WTC11 (cell line): ENCODE results near the gene FBXL7. TPM values are rescaled to one million over a fixed set of nuclear protein-coding genes. Genes with fewer than 3 reads are reported as not detected.

Experiments
- ATAC-seq: fragments of 200-7000 bp; cut with Tn5 transposase; 2 replicates; pipeline ENCODE4 v1.10.0; 2021; ENCODE audit warnings: mild to moderate bottlenecking, moderate library complexity
- CTCF ChIA-PET: fragments of 300-600 bp; sonication (Branson Sonifier 250); formaldehyde crosslinking; loops from one replicate; lab custom pipeline; 2021; ENCODE audit warnings: antibody characterized with exemption; lab: Charles Lee
- POLR2A ChIA-PET: fragments of 350-600 bp; sonication (Branson Sonifier 250); formaldehyde crosslinking; loops from one replicate; lab custom pipeline; 2021; ENCODE audit warnings: antibody characterized with exemption; lab: Charles Lee
- DNase-seq: peaks from one replicate; pipeline ENCODE4 v3.0.0; 2021; ENCODE audit warnings: low spot score
- H3K27ac Mint-ChIP-seq: 2 replicates; pipeline ENCODE4 v1.8.0; 2021; ENCODE audit warnings: mixed read lengths
- H3K27me3 Mint-ChIP-seq: 2 replicates; pipeline ENCODE4 v1.8.0; 2021; ENCODE audit warnings: low read depth, mild to moderate bottlenecking, moderate library complexity, mixed read lengths
- H3K36me3 Mint-ChIP-seq: 2 replicates; pipeline ENCODE4 v1.8.0; 2021; ENCODE audit warnings: mixed read lengths
- H3K4me1 Mint-ChIP-seq: 2 replicates; pipeline ENCODE4 v1.8.0; 2022; ENCODE audit warnings: mixed read lengths
- H3K4me3 Mint-ChIP-seq: 2 replicates; pipeline ENCODE4 v1.8.0; 2021; ENCODE audit warnings: mild to moderate bottlenecking, moderate library complexity, mixed read lengths
- H3K9me3 Mint-ChIP-seq: 2 replicates; pipeline ENCODE4 v1.8.0; 2021; ENCODE audit warnings: mixed read lengths
- ATF2 ChIP-seq: sonication (generic); formaldehyde crosslinking; IDR thresholded peaks from 2 replicates; pipeline ENCODE4 v1.8.1; 2022; ENCODE audit warnings: low read depth, missing genetic modification reagents, borderline replicate concordance
- ATF6 ChIP-seq: sonication (generic); formaldehyde crosslinking; IDR thresholded peaks from 2 replicates; pipeline ENCODE4 v1.8.1; 2023; ENCODE audit warnings: mild to moderate bottlenecking, missing genetic modification reagents
- EMX1 ChIP-seq: fragments of 250-450 bp; sonication (Bioruptor Pico); IDR thresholded peaks from 2 replicates; pipeline ENCODE4 v1.8.0; 2021; ENCODE audit warnings: mild to moderate bottlenecking
- ERG ChIP-seq: fragments of 250-450 bp; sonication (Bioruptor Pico); IDR thresholded peaks from 2 replicates; pipeline ENCODE4 v1.8.0; 2021; ENCODE audit warnings: mild to moderate bottlenecking
- ETV6 ChIP-seq: sonication (generic); formaldehyde crosslinking; IDR thresholded peaks from 2 replicates; pipeline ENCODE4 v1.8.1; 2022; ENCODE audit warnings: mild to moderate bottlenecking, missing genetic modification reagents
- FOXJ3 ChIP-seq: sonication (generic); formaldehyde crosslinking; IDR thresholded peaks from 2 replicates; pipeline ENCODE4 v1.9.0; 2021; ENCODE audit warnings: missing genetic modification reagents, mild to moderate bottlenecking, borderline replicate concordance
- FOXP1 ChIP-seq: sonication (generic); formaldehyde crosslinking; IDR thresholded peaks from 2 replicates; pipeline ENCODE4 v1.8.0; 2022; ENCODE audit warnings: missing genetic modification reagents, mild to moderate bottlenecking, moderate library complexity, borderline replicate concordance
- GABPB1 ChIP-seq: sonication (generic); formaldehyde crosslinking; IDR thresholded peaks from 2 replicates; pipeline ENCODE4 v1.8.1; 2023; ENCODE audit warnings: mild to moderate bottlenecking, missing genetic modification reagents
- IRF2 ChIP-seq: sonication (generic); formaldehyde crosslinking; IDR thresholded peaks from 2 replicates; pipeline ENCODE4 v1.8.0; 2022; ENCODE audit warnings: low read depth, missing genetic modification reagents, borderline replicate concordance
- JAZF1 ChIP-seq: fragments of 250-450 bp; sonication (Bioruptor Pico); IDR thresholded peaks from 2 replicates; pipeline ENCODE4 v1.9.0; 2021; ENCODE audit warnings: moderate library complexity, mild to moderate bottlenecking, inconsistent platforms
- MLX ChIP-seq: sonication (generic); formaldehyde crosslinking; IDR thresholded peaks from 2 replicates; pipeline ENCODE4 v1.8.1; 2023; ENCODE audit warnings: mild to moderate bottlenecking, missing genetic modification reagents, moderate library complexity
- NFYB ChIP-seq: sonication (generic); formaldehyde crosslinking; conservative IDR thresholded peaks from 2 replicates; pipeline ENCODE4 v1.8.0; 2022; ENCODE audit warnings: low read depth, missing genetic modification reagents
- OVOL2 ChIP-seq: fragments of 250-450 bp; sonication (Bioruptor Pico); IDR thresholded peaks from 2 replicates; pipeline ENCODE4 v1.9.0; 2021; ENCODE audit warnings: mild to moderate bottlenecking, borderline replicate concordance
- PREB ChIP-seq: sonication (generic); formaldehyde crosslinking; IDR thresholded peaks from 2 replicates; pipeline ENCODE4 v1.8.1; 2022; ENCODE audit warnings: mild to moderate bottlenecking, missing genetic modification reagents, moderate library complexity, borderline replicate concordance
- TP53 ChIP-seq: sonication (generic); formaldehyde crosslinking; IDR thresholded peaks from 2 replicates; pipeline ENCODE4 v1.8.1; 2023; ENCODE audit warnings: mild to moderate bottlenecking, missing genetic modification reagents
- USF2 ChIP-seq: sonication (generic); formaldehyde crosslinking; IDR thresholded peaks from 2 replicates; pipeline ENCODE4 v1.8.1; 2023; ENCODE audit warnings: mild to moderate bottlenecking, missing genetic modification reagents, moderate library complexity
- ZNF219 ChIP-seq: sonication (generic); formaldehyde crosslinking; IDR thresholded peaks from 2 replicates; pipeline ENCODE4 v1.8.0; 2023; ENCODE audit warnings: missing genetic modification reagents, mild to moderate bottlenecking, borderline replicate concordance
- ZNF317 ChIP-seq: sonication (generic); formaldehyde crosslinking; IDR thresholded peaks from 2 replicates; pipeline ENCODE4 v1.8.1; 2023; ENCODE audit warnings: low read depth, mild to moderate bottlenecking, moderate library complexity, missing genetic modification reagents, borderline replicate concordance
- ZNF512 ChIP-seq: sonication (generic); formaldehyde crosslinking; IDR thresholded peaks from 2 replicates; pipeline ENCODE4 v1.8.1; 2022; ENCODE audit warnings: missing genetic modification reagents, borderline replicate concordance
- ZNF671 ChIP-seq: fragments of 250-450 bp; sonication (Bioruptor Pico); IDR thresholded peaks from 2 replicates; pipeline ENCODE4 v1.8.0; 2021; ENCODE audit warnings: mild to moderate bottlenecking
- total RNA-seq: library from RNA; stranded (reverse); gene quantifications from 3 replicates; pipeline ENCODE4 v1.2.3, GENCODE V29; 2021

Gene FBXL7
- total RNA-seq, 1 experiment from 2014 or later, result 13.8 TPM

GRCh38 chr5:15898641-15899040 is 398.7 kb downstream of the FBXL7 start (continued):
- no peak for TF ChIP-seq ERG (CRISPR knock-in tag)

GRCh38 chr5:15899481-15899880 is 399.5 kb downstream of the FBXL7 start:
- DNase-seq, result no peak
- ChIA-PET CTCF (no interaction called here), POLR2A (no interaction called here)
- Mint-ChIP-seq H3K4me1 (peaks cover 10% of the 10 kb centered on the region), H3K4me3 (no peak overlapping the region)
- TF ChIP-seq ZNF512 (CRISPR knock-in tag), result no peak
- no peak for TF ChIP-seq ZNF219 (CRISPR knock-in tag)
- TF ChIP-seq JAZF1 (CRISPR knock-in tag), result no peak
- TF ChIP-seq ATF2 (CRISPR knock-in tag), result no peak
- no peak for TF ChIP-seq IRF2 (CRISPR knock-in tag)
- TF ChIP-seq ZNF317 (CRISPR knock-in tag), result no peak
- no peak for TF ChIP-seq FOXP1 (CRISPR knock-in tag)
- TF ChIP-seq, all 79 proteins: peak for 0
- Mint-ChIP-seq H3K36me3 (no peaks in the 10 kb centered on the region), H3K9me3 (no peaks in the 10 kb centered on the region), H3K27ac (no peak overlapping the region), H3K27me3 (no peaks in the 10 kb centered on the region)
- no peak for ATAC-seq

GRCh38 chr5:15901151-15901550 is 401.2 kb downstream of the FBXL7 start:
- TF ChIP-seq ETV6 (CRISPR knock-in tag) (no peak), EMX1 (CRISPR knock-in tag) (no peak), PREB (CRISPR knock-in tag) (no peak), NFYB (CRISPR knock-in tag) (no peak), OVOL2 (no peak), ATF6 (CRISPR knock-in tag) (no peak), FOXJ3 (no peak), ZNF671 (CRISPR knock-in tag) (no peak), USF2 (no peak), GABPB1 (CRISPR knock-in tag) (no peak), MLX (CRISPR knock-in tag) (no peak), TP53 (no peak)
- Mint-ChIP-seq H3K36me3 (no peaks in the 10 kb centered on the region), H3K4me3 (no peak overlapping the region), H3K4me1 (peaks cover 8% of the 10 kb centered on the region), H3K9me3 (no peaks in the 10 kb centered on the region), H3K27ac (no peak overlapping the region; the same call in 1 of the 2 replicates), H3K27me3 (no peaks in the 10 kb centered on the region)
- CTCF ChIA-PET, result no interaction called here
- ATAC-seq (no peak), DNase-seq (no peak)
- POLR2A ChIA-PET, result no interaction called here
